ENCODE measurements around the gene C14orf93.
A peak's percentile ranks its signal among the peaks of the same experiment; 100 is the strongest.

The C14orf93 gene

GRCh38 chr14:22987291-22987690 is 22.7 kb downstream of the C14orf93 start:
- H3K27ac ChIP-seq = no peak overlapping the region
- no peak for TF ChIP-seq CTCF (IDR thresholded peaks at IDR 0.05)
- TF ChIP-seq ZFX (IDR thresholded peaks at IDR 0.05; ENCODE audit: borderline replicate concordance) = no peak

GRCh38 chr14:22986508-22987054 is 23.4 kb downstream of the C14orf93 start:
- TF ChIP-seq ZFX (IDR thresholded peaks at IDR 0.05; ENCODE audit: borderline replicate concordance) (no peak), CTCF (IDR thresholded peaks at IDR 0.05) (peak; percentile 94)
- H3K27ac ChIP-seq = no peak overlapping the region

GRCh38 chr14:22985894-22986507 is 23.9 kb downstream of the C14orf93 start:
- H3K27ac ChIP-seq = no peak overlapping the region
- TF ChIP-seq ZFX (IDR thresholded peaks at IDR 0.05; ENCODE audit: borderline replicate concordance) (no peak), CTCF (IDR thresholded peaks at IDR 0.05) (no peak)

- H3K27ac ChIP-seq = no peak overlapping the region
- TF ChIP-seq ZFX (IDR thresholded peaks at IDR 0.05; ENCODE audit: borderline replicate concordance) = no peak
- no peak for TF ChIP-seq CTCF (IDR thresholded peaks at IDR 0.05)
Measured at GRCh38 chr14:22984959-22985658, 24.8 kb downstream of the C14orf93 start.

- no peak for TF ChIP-seq CTCF (IDR thresholded peaks at IDR 0.05)
- H3K27ac ChIP-seq = peak within 1 kb of the TSS; percentile 74
Measured at GRCh38 chr14:22982477-22983245, 27.3 kb downstream of the C14orf93 start, which contains the start of gene AJUBA. Gene AJUBA, minus strand, starts transcription at chr14:22982551. Its CDS starts 285 bp downstream, at chr14:22982266.

- peak overlapping the region; percentile 74 for H3K27ac ChIP-seq
Measured at GRCh38 chr14:22981876-22982476, 28.0 kb downstream of the C14orf93 start.

More at GRCh38 chr14:22981876-22982476, 28.0 kb downstream of the C14orf93 start:
- TF ChIP-seq ZFX (IDR thresholded peaks at IDR 0.05; ENCODE audit: borderline replicate concordance) (no peak), CTCF (IDR thresholded peaks at IDR 0.05) (no peak)

All from 22Rv1 (cell line).